ENCODE measurements around the gene CXorf38. TPM values are rescaled to one million over a fixed set of nuclear protein-coding genes. Genes with fewer than 3 reads are reported as not detected.

CXorf38 gene
- total and polyA plus RNA-seq, 9 of the 15 experiments (the other 6 are each of a cell fraction or from before 2014, with no cell fraction given) = 1.2 to 12.8 (median 8.4) TPM

DNA sequence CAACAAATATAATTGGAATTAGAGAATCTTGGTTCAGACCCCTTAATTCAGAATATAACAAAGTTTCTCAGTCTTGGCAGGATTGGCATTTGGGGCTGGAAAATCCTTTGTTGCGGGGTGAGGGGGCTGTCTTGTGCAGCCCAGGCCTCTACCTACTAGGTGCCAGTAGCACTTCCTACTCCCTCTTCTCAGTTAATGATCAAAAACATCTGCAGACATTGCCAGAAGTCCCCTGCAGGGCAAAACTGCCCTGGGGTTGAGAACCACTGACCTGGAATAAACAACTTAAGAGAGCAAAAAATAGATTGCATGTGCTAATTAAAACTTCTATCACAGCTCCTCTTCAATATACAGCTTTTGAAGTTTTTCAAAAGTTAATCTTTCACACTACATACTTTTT, 36.7 kb upstream of the CXorf38 start:
- Histone ChIP-seq H3K27ac (ENCODE audit: extremely low read depth, low read depth, low read length) (no peak overlapping the region), H3K36me3 (ENCODE audit: control insufficient read depth, insufficient read depth, low read length) (peaks cover 65% of the 10 kb centered on the region; the same call in 2 of the 3 replicates), H3K79me2 (ENCODE audit: control insufficient read depth, insufficient read depth, low read length) (no peaks in the 10 kb centered on the region), H3K9ac (ENCODE audit: insufficient read depth in 1 of 2, low read depth in 2 of 2, low read length in 2 of 2) (no peak overlapping the region), H4K20me1 (replicated peaks; ENCODE audit: control insufficient read depth, insufficient read depth, low read length) (no peaks in the 10 kb centered on the region), H3K4me2 (ENCODE audit: insufficient read depth, low read length) (no peak overlapping the region), H3K4me1 (replicated peaks in 1 of 2; ENCODE audit: control insufficient read depth in 2 of 2, insufficient read depth in 2 of 2, low read length in 2 of 2) (no peaks in the 10 kb centered on the region), H3K9me1 (ENCODE audit: control insufficient read depth, insufficient read depth, low read length) (no peaks in the 10 kb centered on the region), H2AFZ (ENCODE audit: low read depth, low read length) (no peak overlapping the region), H3K27me3 (ENCODE audit: control insufficient read depth in 2 of 2, insufficient read depth in 2 of 2, low read length in 2 of 2) (no peaks in the 10 kb centered on the region), H3K4me3 (no peak overlapping the region), H3K9me3 (replicated peaks; ENCODE audit: control insufficient read depth, insufficient read depth, low read depth, low read length) (no peaks in the 10 kb centered on the region)
- POLR2A ChIA-PET = interaction anchor here (1.1 kb wide), 1 partner anchor 17 kb away, joined by 3 read pairs; no protein-coding TSS in a partner anchor
- WGBS (ENCODE audit: insufficient coverage, low coverage, missing lambda C conversion rate) = 100% methylated on average over 1 of the region's 1 CpG
- TF ChIP-seq ZNF121 (CRISPR knock-in tag; conservative IDR thresholded peaks at IDR 0.05) (no peak), PHTF2 (CRISPR knock-in tag; IDR thresholded peaks at IDR 0.05) (no peak), ZNF668 (CRISPR knock-in tag; IDR thresholded peaks at IDR 0.05) (no peak), ZSCAN32 (CRISPR knock-in tag; IDR thresholded peaks at IDR 0.05) (no peak), CHD4 (IDR thresholded peaks at IDR 0.05; ENCODE audit: insufficient read depth, insufficient replicate concordance, low read depth, low read length, poor library complexity, severe bottlenecking) (no peak), ZC3H11A (IDR thresholded peaks at IDR 0.05; ENCODE audit: low read depth, low read length) (no peak), MAFG (tag; conservative IDR thresholded peaks at IDR 0.05) (no peak), ZNF551 (CRISPR knock-in tag; IDR thresholded peaks at IDR 0.05) (no peak), DNMT1 (IDR thresholded peaks at IDR 0.05) (no peak)
- TF ChIP-seq, protein P1, sequence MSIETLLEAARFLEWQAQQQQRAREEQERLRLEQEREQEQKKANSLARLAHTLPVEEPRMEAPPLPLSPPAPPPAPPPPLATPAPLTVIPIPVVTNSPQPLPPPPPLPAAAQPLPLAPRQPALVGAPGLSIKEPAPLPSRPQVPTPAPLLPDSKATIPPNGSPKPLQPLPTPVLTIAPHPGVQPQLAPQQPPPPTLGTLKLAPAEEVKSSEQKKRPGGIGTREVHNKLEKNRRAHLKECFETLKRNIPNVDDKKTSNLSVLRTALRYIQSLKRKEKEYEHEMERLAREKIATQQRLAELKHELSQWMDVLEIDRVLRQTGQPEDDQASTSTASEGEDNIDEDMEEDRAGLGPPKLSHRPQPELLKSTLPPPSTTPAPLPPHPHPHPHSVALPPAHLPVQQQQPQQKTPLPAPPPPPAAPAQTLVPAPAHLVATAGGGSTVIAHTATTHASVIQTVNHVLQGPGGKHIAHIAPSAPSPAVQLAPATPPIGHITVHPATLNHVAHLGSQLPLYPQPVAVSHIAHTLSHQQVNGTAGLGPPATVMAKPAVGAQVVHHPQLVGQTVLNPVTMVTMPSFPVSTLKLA (conservative IDR thresholded peaks at IDR 0.05) = no peak
- TF ChIP-seq, protein P2, sequence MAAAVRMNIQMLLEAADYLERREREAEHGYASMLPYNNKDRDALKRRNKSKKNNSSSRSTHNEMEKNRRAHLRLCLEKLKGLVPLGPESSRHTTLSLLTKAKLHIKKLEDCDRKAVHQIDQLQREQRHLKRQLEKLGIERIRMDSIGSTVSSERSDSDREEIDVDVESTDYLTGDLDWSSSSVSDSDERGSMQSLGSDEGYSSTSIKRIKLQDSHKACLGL (CRISPR knock-in tag; IDR thresholded peaks at IDR 0.05; ENCODE audit: borderline replicate concordance, poor library complexity, severe bottlenecking) = no peak
- CTCF ChIA-PET (ENCODE audit: low intra/inter-chr PET ratio) = no interaction called here
- intact Hi-C loops (cut with micrococcal nuclease) (no loop called here), in situ Hi-C loops (cut with MboI) (no loop called here)
- no peak for FAIRE-seq
- DNase-seq (ENCODE audit: extremely low read depth in 1 of 4, low spot score in 3 of 4) = no peak
- no TSS peak for BruUV-seq (replicated peaks)
- no peak for ATAC-seq

Measured in K562 (cell line).